Esophagus muscularis mucosa (tissue), 4 donors: ENCODE results near the gene RGMA.

Experiments used
- CTCF ChIP-seq, 3 experiments: fragments of 200-600 bp in 2 of 3; fragments of 450-650 bp in 1 of 3; sonication (generic) in 2 of 3; IDR thresholded peaks; one replicate each; pipeline ENCODE4 v1.5.1; 2017 to 2019; ENCODE audit warnings: antibody characterized with exemption in 3 of 3, mild to moderate bottlenecking in 2 of 3, moderate library complexity in 1 of 3
- EP300 ChIP-seq: sonication (generic); formaldehyde crosslinking; IDR thresholded peaks from one replicate; pipeline ENCODE4 v1.6.1; 2017; ENCODE audit warnings: antibody characterized with exemption
- POLR2A ChIP-seq: fragments of 450-650 bp; IDR thresholded peaks from one replicate; pipeline ENCODE4 v1.6.1; 2017; ENCODE audit warnings: antibody characterized with exemption, moderate library complexity, mild to moderate bottlenecking, low read depth
- POLR2AphosphoS5 ChIP-seq, 2 donors: sonication (generic); formaldehyde crosslinking; IDR thresholded peaks; one replicate each; pipeline ENCODE4 v1.6.1; 2017; ENCODE audit warnings: antibody characterized with exemption in 2 of 2

- TF ChIP-seq CTCF (IDR thresholded peaks at IDR 0.05) = no peak
- no peak for TF ChIP-seq POLR2AphosphoS5 (IDR thresholded peaks at IDR 0.05)
- no peak for TF ChIP-seq POLR2A
- no peak for TF ChIP-seq EP300
These were observed 8.6 kb downstream of the RGMA start for GRCh38 chr15:93080451-93080850.
